Neutrophil (primary cell): Measurements from ENCODE around the gene RASSF5.

Source experiments
- H3K27ac ChIP-seq: fragments of 200-600 bp; sonication (generic); 2 replicates; pipeline ENCODE4 v1.5.1; 2016; ENCODE audit warnings: mild to moderate bottlenecking, moderate library complexity
- H3K27me3 ChIP-seq: fragments of 200-600 bp; sonication (generic); 2 replicates; pipeline ENCODE4 v1.6.0; 2016; ENCODE audit warnings: mild to moderate bottlenecking
- H3K36me3 ChIP-seq: fragments of 200-600 bp; sonication (generic); 2 replicates; pipeline ENCODE4 v1.5.1; 2017
- H3K4me1 ChIP-seq, 2 experiments: fragments of 200-600 bp in 1 of 2; sonication (generic) in 1 of 2; 1 replicate in 1 of 2; 2 replicates in 1 of 2; pipeline versions ENCODE4 v1.5.1 to v1.6.1; 2013 to 2016; ENCODE audit warnings: low read depth in 1 of 2, low read length in 1 of 2, mild to moderate bottlenecking in 1 of 2, moderate library complexity in 1 of 2; ENCODE audit not compliant: control insufficient read depth in 1 of 2, insufficient read depth in 1 of 2
- H3K4me3 ChIP-seq, 2 experiments: fragments of 200-600 bp in 1 of 2; sonication (generic) in 1 of 2; 1 replicate in 1 of 2; 2 replicates in 1 of 2; pipeline ENCODE4 v1.5.1; 2013 to 2016; ENCODE audit warnings: low read depth in 1 of 2, low read length in 1 of 2, mild to moderate bottlenecking in 1 of 2, moderate library complexity in 1 of 2
- H3K9me3 ChIP-seq: fragments of 200-600 bp; sonication (generic); 2 replicates; pipeline ENCODE4 v1.5.1; 2016
- CTCF ChIP-seq: fragments of 200-600 bp; sonication (generic); IDR thresholded peaks from 2 replicates; pipeline ENCODE4 v1.5.1; 2016; ENCODE audit warnings: antibody characterized with exemption

The RASSF5 gene

GRCh38 chr1:206509612-206510257, 2.4 kb downstream of the RASSF5 start:
- Histone ChIP-seq H3K4me3 (no peak overlapping the region), H3K27ac (no peak overlapping the region), H3K4me1 (peaks cover 20 to 25% of the 10 kb centered on the region in 2 experiments), H3K36me3 (no peaks in the 10 kb centered on the region), H3K27me3 (peaks cover 85% of the 10 kb centered on the region), H3K9me3 (no peaks in the 10 kb centered on the region)
- no peak for TF ChIP-seq CTCF

- Histone ChIP-seq H3K9me3 (no peaks in the 10 kb centered on the region), H3K4me1 (peaks cover 26 to 31% of the 10 kb centered on the region in 2 experiments), H3K27me3 (peaks cover 78% of the 10 kb centered on the region), H3K4me3 (no peak overlapping the region), H3K36me3 (no peaks in the 10 kb centered on the region), H3K27ac (no peak overlapping the region)
- no peak for TF ChIP-seq CTCF
Observed at GRCh38 chr1:206510371-206510770, 3.0 kb downstream of the RASSF5 start.

GRCh38 chr1:206511362-206512057, 4.2 kb downstream of the RASSF5 start:
- peaks cover 37 to 42% of the 10 kb centered on the region in 2 experiments for H3K4me1 ChIP-seq

GRCh38 chr1:206512058-206512850, 4.9 kb downstream of the RASSF5 start:
- peaks cover 59% of the 10 kb centered on the region for H3K27me3 ChIP-seq
- peaks cover 36 to 40% of the 10 kb centered on the region in 2 experiments for H3K4me1 ChIP-seq
- no peaks in the 10 kb centered on the region for H3K36me3 ChIP-seq
- H3K4me3 ChIP-seq = no peak overlapping the region
- H3K27ac ChIP-seq = no peak overlapping the region
- no peaks in the 10 kb centered on the region for H3K9me3 ChIP-seq
- no peak for TF ChIP-seq CTCF

More at GRCh38 chr1:206511362-206512057, 4.2 kb downstream of the RASSF5 start:
- Histone ChIP-seq H3K4me3 (no peak overlapping the region), H3K36me3 (no peaks in the 10 kb centered on the region), H3K9me3 (no peaks in the 10 kb centered on the region), H3K27ac (no peak overlapping the region), H3K27me3 (peaks cover 67% of the 10 kb centered on the region)
- no peak for TF ChIP-seq CTCF

- H3K36me3 ChIP-seq = no peaks in the 10 kb centered on the region
- H3K9me3 ChIP-seq = no peaks in the 10 kb centered on the region
- peaks cover 31 to 35% of the 10 kb centered on the region in 2 experiments for H3K4me1 ChIP-seq
- peaks cover 55% of the 10 kb centered on the region for H3K27me3 ChIP-seq
- H3K4me3 ChIP-seq = no peak overlapping the region
- no peak for TF ChIP-seq CTCF
- no peak overlapping the region for H3K27ac ChIP-seq
Observed at GRCh38 chr1:206512851-206513180, 5.5 kb downstream of the RASSF5 start.
